Measurements from ENCODE around the gene PON2. TPM values are rescaled to one million over a fixed set of nuclear protein-coding genes. Genes with fewer than 3 reads are reported as not detected.

The PON2 gene
- total RNA-seq, 1 experiment from 2014 or later = 21.4 TPM

DNA sequence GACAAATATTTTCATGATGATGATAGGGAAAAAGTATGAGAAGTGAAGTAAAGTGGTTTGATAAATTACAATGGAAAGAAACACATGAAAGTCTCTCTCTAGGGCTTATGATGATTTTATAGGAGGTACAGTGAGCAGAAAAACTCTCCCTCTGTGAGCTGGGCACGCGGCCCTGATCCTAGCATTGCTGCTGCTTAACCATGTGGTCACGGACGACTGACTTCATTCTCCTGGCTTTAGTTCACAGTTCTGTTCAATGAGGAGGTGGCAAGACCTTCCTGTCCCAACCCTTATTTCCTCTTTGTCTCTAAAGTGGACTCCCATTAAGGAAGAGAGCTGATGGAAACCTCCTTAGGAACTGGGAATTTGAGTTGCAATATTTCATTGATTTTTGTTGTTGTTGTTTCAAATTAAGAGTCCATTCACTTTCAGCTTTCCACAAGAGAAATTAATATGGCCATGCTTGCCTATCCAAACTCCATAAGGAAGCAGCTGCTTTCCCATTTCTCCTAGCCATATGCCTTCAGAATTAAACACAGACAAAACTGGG lies 30.4 kb downstream of the PON2 start:
- no peak overlapping the region for H3K27ac Mint-ChIP-seq
- CTCF ChIA-PET = no interaction called here
- TF ChIP-seq JAZF1 (CRISPR knock-in tag; IDR thresholded peaks at IDR 0.05) (no peak), ZMAT4 (CRISPR knock-in tag; IDR thresholded peaks at IDR 0.05) (no peak), SMAD3 (CRISPR knock-in tag; IDR thresholded peaks at IDR 0.05; ENCODE audit: borderline replicate concordance) (no peak), FOXJ3 (CRISPR knock-in tag; IDR thresholded peaks at IDR 0.05; ENCODE audit: borderline replicate concordance) (no peak), USF2 (CRISPR knock-in tag; IDR thresholded peaks at IDR 0.05) (no peak), TEAD4 (CRISPR knock-in tag; IDR thresholded peaks at IDR 0.05) (no peak), NR3C1 (CRISPR knock-in tag; conservative IDR thresholded peaks at IDR 0.05; ENCODE audit: low read depth) (no peak), NFYB (CRISPR knock-in tag; conservative IDR thresholded peaks at IDR 0.05; ENCODE audit: low read depth) (no peak), NR1H2 (CRISPR knock-in tag; IDR thresholded peaks at IDR 0.05) (no peak)
- TF ChIP-seq, protein P1, sequence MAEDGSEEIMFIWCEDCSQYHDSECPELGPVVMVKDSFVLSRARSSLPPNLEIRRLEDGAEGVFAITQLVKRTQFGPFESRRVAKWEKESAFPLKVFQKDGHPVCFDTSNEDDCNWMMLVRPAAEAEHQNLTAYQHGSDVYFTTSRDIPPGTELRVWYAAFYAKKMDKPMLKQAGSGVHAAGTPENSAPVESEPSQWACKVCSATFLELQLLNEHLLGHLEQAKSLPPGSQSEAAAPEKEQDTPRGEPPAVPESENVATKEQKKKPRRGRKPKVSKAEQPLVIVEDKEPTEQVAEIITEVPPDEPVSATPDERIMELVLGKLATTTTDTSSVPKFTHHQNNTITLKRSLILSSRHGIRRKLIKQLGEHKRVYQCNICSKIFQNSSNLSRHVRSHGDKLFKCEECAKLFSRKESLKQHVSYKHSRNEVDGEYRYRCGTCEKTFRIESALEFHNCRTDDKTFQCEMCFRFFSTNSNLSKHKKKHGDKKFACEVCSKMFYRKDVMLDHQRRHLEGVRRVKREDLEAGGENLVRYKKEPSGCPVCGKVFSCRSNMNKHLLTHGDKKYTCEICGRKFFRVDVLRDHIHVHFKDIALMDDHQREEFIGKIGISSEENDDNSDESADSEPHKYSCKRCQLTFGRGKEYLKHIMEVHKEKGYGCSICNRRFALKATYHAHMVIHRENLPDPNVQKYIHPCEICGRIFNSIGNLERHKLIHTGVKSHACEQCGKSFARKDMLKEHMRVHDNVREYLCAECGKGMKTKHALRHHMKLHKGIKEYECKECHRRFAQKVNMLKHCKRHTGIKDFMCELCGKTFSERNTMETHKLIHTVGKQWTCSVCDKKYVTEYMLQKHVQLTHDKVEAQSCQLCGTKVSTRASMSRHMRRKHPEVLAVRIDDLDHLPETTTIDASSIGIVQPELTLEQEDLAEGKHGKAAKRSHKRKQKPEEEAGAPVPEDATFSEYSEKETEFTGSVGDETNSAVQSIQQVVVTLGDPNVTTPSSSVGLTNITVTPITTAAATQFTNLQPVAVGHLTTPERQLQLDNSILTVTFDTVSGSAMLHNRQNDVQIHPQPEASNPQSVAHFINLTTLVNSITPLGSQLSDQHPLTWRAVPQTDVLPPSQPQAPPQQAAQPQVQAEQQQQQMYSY (CRISPR knock-in tag; IDR thresholded peaks at IDR 0.05) = no peak
- H3K4me3 Mint-ChIP-seq = no peak overlapping the region
- POLR2A ChIA-PET = interaction anchor here (0.9 kb wide), 1 partner anchor 8 kb away, joined by 3 read pairs; the partner anchor contains the start of gene PON3
- H3K27me3 Mint-ChIP-seq (ENCODE audit: low read depth) = no peaks in the 10 kb centered on the region
- H3K36me3 Mint-ChIP-seq = 0 out of 2 replicates have a peak, but pooled peaks cover 2% of the 10 kb centered on the region
- H3K9me3 Mint-ChIP-seq = no peaks in the 10 kb centered on the region
- no peak for DNase-seq (ENCODE audit: low spot score)
- no peak for ATAC-seq
- peaks cover 3% of the 10 kb centered on the region; the same call in 1 of the 2 replicates for H3K4me1 Mint-ChIP-seq

DNA sequence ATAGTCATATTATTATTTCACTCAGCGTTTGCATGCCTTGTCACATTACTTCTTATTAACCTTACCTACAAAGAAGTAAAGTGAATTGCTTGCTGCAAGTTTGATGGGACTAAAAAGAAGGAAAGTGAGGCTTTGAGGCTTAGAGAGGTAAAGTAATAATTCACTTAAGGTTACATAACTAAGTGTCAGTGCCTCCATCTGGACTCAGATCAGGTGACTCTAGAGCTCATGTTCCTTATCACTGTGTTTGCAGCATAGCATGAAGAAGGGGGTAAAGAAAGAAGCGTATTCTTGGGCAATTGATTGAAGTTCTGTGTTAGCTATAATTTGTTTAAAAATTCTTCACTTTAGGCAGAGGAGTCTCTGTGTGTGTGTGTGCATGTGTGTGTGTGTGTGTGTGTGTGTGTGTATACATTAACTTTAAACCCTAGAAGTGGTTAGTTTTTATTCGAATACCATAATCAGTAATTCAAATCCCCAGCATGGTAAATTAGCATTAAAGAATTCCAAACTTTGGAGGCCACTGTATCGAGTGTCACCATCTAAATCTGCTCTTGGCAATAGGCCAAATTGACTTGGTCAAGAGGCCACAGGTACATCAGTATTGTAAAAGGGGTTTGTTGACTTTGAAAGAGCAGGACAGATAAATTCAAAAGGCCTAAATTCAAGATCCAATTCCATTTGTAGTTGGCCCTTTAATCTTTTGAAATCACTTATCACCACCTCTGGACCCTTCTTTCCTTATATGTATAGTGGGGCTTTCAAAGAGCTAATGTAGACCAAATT lies 36.5 kb downstream of the PON2 start:
- DNase-seq (ENCODE audit: low spot score) (no peak), ATAC-seq (no peak)
- ChIA-PET POLR2A (no interaction called here), CTCF (interaction anchor here (3.5 kb wide), 1 partner anchor 78 kb away, joined by 36 read pairs; no protein-coding TSS in a partner anchor)
- no peaks in the 10 kb centered on the region for H3K9me3 Mint-ChIP-seq
- no peaks in the 10 kb centered on the region for H3K36me3 Mint-ChIP-seq
- no peak overlapping the region for H3K4me3 Mint-ChIP-seq
- H3K27me3 Mint-ChIP-seq (ENCODE audit: low read depth) = peaks cover 15% of the 10 kb centered on the region
- no peak overlapping the region for H3K27ac Mint-ChIP-seq
- peaks cover 20% of the 10 kb centered on the region for H3K4me1 Mint-ChIP-seq
- no peak for TF ChIP-seq STAT6 (CRISPR knock-in tag; conservative IDR thresholded peaks at IDR 0.05; ENCODE audit: low read depth)
- TF ChIP-seq, protein P2, sequence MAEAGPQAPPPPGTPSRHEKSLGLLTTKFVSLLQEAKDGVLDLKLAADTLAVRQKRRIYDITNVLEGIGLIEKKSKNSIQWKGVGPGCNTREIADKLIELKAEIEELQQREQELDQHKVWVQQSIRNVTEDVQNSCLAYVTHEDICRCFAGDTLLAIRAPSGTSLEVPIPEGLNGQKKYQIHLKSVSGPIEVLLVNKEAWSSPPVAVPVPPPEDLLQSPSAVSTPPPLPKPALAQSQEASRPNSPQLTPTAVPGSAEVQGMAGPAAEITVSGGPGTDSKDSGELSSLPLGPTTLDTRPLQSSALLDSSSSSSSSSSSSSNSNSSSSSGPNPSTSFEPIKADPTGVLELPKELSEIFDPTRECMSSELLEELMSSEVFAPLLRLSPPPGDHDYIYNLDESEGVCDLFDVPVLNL (CRISPR knock-in tag; IDR thresholded peaks at IDR 0.05; ENCODE audit: borderline replicate concordance, low read depth) = no peak
- TF ChIP-seq ZNF317 (CRISPR knock-in tag; IDR thresholded peaks at IDR 0.05; ENCODE audit: borderline replicate concordance, low read depth) = no peak
- no peak for TF ChIP-seq ATF1 (CRISPR knock-in tag; IDR thresholded peaks at IDR 0.05)
- no peak for TF ChIP-seq ZNF138 (CRISPR knock-in tag; conservative IDR thresholded peaks at IDR 0.05)
- TF ChIP-seq, protein P3, sequence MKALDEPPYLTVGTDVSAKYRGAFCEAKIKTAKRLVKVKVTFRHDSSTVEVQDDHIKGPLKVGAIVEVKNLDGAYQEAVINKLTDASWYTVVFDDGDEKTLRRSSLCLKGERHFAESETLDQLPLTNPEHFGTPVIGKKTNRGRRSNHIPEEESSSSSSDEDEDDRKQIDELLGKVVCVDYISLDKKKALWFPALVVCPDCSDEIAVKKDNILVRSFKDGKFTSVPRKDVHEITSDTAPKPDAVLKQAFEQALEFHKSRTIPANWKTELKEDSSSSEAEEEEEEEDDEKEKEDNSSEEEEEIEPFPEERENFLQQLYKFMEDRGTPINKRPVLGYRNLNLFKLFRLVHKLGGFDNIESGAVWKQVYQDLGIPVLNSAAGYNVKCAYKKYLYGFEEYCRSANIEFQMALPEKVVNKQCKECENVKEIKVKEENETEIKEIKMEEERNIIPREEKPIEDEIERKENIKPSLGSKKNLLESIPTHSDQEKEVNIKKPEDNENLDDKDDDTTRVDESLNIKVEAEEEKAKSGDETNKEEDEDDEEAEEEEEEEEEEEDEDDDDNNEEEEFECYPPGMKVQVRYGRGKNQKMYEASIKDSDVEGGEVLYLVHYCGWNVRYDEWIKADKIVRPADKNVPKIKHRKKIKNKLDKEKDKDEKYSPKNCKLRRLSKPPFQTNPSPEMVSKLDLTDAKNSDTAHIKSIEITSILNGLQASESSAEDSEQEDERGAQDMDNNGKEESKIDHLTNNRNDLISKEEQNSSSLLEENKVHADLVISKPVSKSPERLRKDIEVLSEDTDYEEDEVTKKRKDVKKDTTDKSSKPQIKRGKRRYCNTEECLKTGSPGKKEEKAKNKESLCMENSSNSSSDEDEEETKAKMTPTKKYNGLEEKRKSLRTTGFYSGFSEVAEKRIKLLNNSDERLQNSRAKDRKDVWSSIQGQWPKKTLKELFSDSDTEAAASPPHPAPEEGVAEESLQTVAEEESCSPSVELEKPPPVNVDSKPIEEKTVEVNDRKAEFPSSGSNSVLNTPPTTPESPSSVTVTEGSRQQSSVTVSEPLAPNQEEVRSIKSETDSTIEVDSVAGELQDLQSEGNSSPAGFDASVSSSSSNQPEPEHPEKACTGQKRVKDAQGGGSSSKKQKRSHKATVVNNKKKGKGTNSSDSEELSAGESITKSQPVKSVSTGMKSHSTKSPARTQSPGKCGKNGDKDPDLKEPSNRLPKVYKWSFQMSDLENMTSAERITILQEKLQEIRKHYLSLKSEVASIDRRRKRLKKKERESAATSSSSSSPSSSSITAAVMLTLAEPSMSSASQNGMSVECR (CRISPR knock-in tag; IDR thresholded peaks at IDR 0.05; ENCODE audit: borderline replicate concordance) = no peak
- TF ChIP-seq NFE2L1 (CRISPR knock-in tag; IDR thresholded peaks at IDR 0.05) = no peak
- TF ChIP-seq KAT7 (CRISPR knock-in tag; IDR thresholded peaks at IDR 0.05; ENCODE audit: borderline replicate concordance) = no peak
- TF ChIP-seq GABPB1 (CRISPR knock-in tag; IDR thresholded peaks at IDR 0.05) = no peak
- no peak for TF ChIP-seq OVOL2 (CRISPR knock-in tag; IDR thresholded peaks at IDR 0.05; ENCODE audit: borderline replicate concordance)
- TF ChIP-seq NFYB (CRISPR knock-in tag; conservative IDR thresholded peaks at IDR 0.05; ENCODE audit: low read depth) = no peak
